ENCODE measurements around the gene DCLK1. TPM values are rescaled to one million over a fixed set of nuclear protein-coding genes. Genes with fewer than 3 reads are reported as not detected.

Gene DCLK1
- total RNA-seq, 4 donors from 2014 or later, result 0.72 to 9.1 (median 4.9) TPM

- H3K27ac ChIP-seq, result no peak overlapping the region
- 70 to 74% methylated on average over 4 of the region's 4 CpGs for WGBS, 2 donors
Observed at GRCh38 chr13:35884211-35884760, 246.9 kb downstream of the DCLK1 start.

GRCh38 chr13:35882722-35883497 is 248.3 kb downstream of the DCLK1 start:
- Histone ChIP-seq H3K27me3 (no peaks in the 10 kb centered on the region), H3K4me3 (no peak overlapping the region), H3K9me3 (no peaks in the 10 kb centered on the region), H3K27ac (no peak overlapping the region), H3K4me1 (peaks cover 0 to 4% (median 0%) of the 10 kb centered on the region in 3 donors), H3K36me3 (no peaks in the 10 kb centered on the region)
- no peak for DNase-seq
- WGBS, 2 donors, result 52 to 56% methylated on average over 10 of the region's 10 CpGs
- intact Hi-C loops (cut with DNase I), result no loop called here
- TF ChIP-seq POLR2A (IDR thresholded peaks at IDR 0.05), result no peak
- no peak for TF ChIP-seq CTCF (IDR thresholded peaks at IDR 0.05)

More at GRCh38 chr13:35884211-35884760, 246.9 kb downstream of the DCLK1 start:
- no peaks in the 10 kb centered on the region for H3K36me3 ChIP-seq
- H3K9me3 ChIP-seq, result no peaks in the 10 kb centered on the region
- H3K4me3 ChIP-seq, result no peak overlapping the region
- DNase-seq, result no peak
- intact Hi-C loops (cut with DNase I), result no loop called here
- peaks cover 0 to 4% (median 0%) of the 10 kb centered on the region in 3 donors for H3K4me1 ChIP-seq
- H3K27me3 ChIP-seq, result no peaks in the 10 kb centered on the region
- no peak for TF ChIP-seq CTCF (IDR thresholded peaks at IDR 0.05)
- TF ChIP-seq POLR2A (IDR thresholded peaks at IDR 0.05), result no peak

- intact Hi-C loops (cut with DNase I), result no loop called here
- Histone ChIP-seq H3K27ac (peak overlapping the region in 1 of 4 donors; percentile 4), H3K4me1 (peaks cover 0 to 4% (median 0%) of the 10 kb centered on the region in 3 donors), H3K36me3 (no peaks in the 10 kb centered on the region), H3K9me3 (no peaks in the 10 kb centered on the region), H3K27me3 (no peaks in the 10 kb centered on the region), H3K4me3 (no peak overlapping the region)
- TF ChIP-seq POLR2A (IDR thresholded peaks at IDR 0.05), result no peak
- TF ChIP-seq CTCF (IDR thresholded peaks at IDR 0.05), result no peak
- 42 to 43% methylated on average over 1 of the region's 1 CpG for WGBS, 2 donors
- no peak for DNase-seq
Observed at GRCh38 chr13:35881360-35881759, 249.8 kb downstream of the DCLK1 start.

GRCh38 chr13:35879111-35879510 is 252.1 kb downstream of the DCLK1 start:
- no peaks in the 10 kb centered on the region for H3K36me3 ChIP-seq
- H3K9me3 ChIP-seq, result no peaks in the 10 kb centered on the region
- TF ChIP-seq POLR2A (IDR thresholded peaks at IDR 0.05) (no peak), CTCF (IDR thresholded peaks at IDR 0.05) (no peak)
- no peak for DNase-seq
- intact Hi-C loops (cut with DNase I), result no loop called here
- no peaks in the 10 kb centered on the region for H3K27me3 ChIP-seq
- peaks cover 0 to 4% (median 0%) of the 10 kb centered on the region in 3 donors for H3K4me1 ChIP-seq
- no peak overlapping the region for H3K27ac ChIP-seq
- H3K4me3 ChIP-seq, result no peak overlapping the region
- WGBS, 2 donors, result 69 to 81% methylated on average over 4 of the region's 4 CpGs

- intact Hi-C loops (cut with DNase I), result no loop called here
- TF ChIP-seq CTCF (IDR thresholded peaks at IDR 0.05) (no peak), POLR2A (IDR thresholded peaks at IDR 0.05) (no peak)
- no peak overlapping the region for H3K27ac ChIP-seq
- H3K36me3 ChIP-seq, result no peaks in the 10 kb centered on the region
- no peaks in the 10 kb centered on the region for H3K9me3 ChIP-seq
- no peaks in the 10 kb centered on the region for H3K27me3 ChIP-seq
- DNase-seq, result no peak
- H3K4me1 ChIP-seq, result no peaks in the 10 kb centered on the region
- H3K4me3 ChIP-seq, result no peak overlapping the region
- 75 to 86% methylated on average over 1 of the region's 1 CpG for WGBS, 2 donors
Observed at GRCh38 chr13:35876601-35877000, 254.6 kb downstream of the DCLK1 start.

All from esophagus squamous epithelium (tissue), 5 donors.